Measurements from ENCODE around the gene LRCH1.

Gene LRCH1

GRCh38 chr13:46595136-46595884, 42.3 kb downstream of the LRCH1 start:
- FAIRE-seq, result no peak

- no peak for FAIRE-seq
These were observed 42.9 kb downstream of the LRCH1 start for GRCh38 chr13:46595885-46596275.

DNA sequence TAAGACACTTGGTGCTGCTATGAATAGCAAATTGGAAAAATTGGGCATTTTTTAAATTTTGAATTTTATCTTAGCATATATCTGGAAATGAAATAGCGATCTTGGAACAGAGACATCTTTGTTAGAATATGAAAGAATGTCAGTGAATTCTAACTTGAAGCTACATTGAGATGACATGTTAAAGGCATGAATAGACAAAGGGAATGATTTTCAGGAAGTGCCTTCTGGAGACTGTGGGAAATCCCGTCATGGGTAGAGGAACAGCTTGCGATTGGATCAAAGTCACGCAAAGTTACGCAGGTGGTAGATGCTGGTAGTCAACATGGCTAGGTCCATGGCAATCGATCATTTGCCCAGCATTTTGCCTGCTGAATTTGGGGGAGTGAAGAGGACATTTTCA, 43.5 kb downstream of the LRCH1 start:
- no peak for FAIRE-seq

DNA sequence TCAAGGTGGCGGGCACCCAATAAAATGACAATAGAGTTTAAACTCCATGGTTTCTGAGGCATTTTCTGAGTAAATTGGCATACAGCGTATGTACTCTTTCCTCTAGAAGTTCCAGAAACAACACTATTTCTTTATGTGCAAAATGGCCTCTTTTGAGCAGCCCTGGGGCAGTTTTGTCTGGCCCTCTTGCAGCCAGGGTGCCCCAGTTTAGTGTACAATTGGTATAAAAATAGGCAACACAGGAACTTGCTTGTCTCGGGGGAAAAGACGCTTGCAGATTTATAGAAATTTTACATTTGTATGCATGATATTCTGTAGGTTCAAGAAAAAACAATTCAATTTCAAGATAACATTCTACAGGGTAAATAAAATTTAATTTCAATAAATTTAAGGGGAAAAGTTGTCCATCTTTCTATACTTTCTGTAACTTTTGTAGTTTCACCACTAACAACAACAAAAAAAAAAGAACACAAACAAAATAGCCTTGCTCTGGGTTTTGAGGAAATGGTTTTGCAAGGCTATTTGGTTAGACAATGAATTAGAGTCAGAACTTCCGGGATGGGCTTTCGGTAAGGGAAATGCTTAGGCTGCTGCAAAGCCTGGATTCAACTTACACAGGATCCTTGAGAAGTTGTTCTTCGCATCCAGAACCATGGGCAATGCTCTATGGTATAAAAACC, 45.3 kb downstream of the LRCH1 start:
- FAIRE-seq, result no peak

- no peak for FAIRE-seq
These were observed 45.8 kb downstream of the LRCH1 start for GRCh38 chr13:46598820-46599180.

DNA sequence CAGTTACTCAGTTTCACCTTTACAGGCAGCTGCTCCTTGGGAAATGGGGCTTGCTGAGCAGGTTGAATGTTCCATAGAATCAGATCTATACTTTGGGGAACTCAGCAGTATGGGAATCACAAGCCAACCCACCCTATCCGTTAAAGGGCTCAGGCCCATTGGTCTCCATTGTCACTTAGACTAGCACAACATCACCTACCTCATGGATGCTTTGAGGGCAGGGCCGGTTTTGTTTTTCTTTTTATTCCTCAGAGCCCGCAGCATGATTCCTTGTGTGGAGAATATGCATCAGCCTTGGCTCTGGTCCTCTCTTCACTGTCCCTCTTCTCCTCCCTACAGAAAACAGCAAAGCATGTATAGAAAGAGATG, 48.0 kb downstream of the LRCH1 start:
- FAIRE-seq, result no peak

GRCh38 chr13:46602531-46602930, 49.6 kb downstream of the LRCH1 start:
- no peak for FAIRE-seq

GRCh38 chr13:46603165-46603603, 50.2 kb downstream of the LRCH1 start:
- no peak for FAIRE-seq

DNA sequence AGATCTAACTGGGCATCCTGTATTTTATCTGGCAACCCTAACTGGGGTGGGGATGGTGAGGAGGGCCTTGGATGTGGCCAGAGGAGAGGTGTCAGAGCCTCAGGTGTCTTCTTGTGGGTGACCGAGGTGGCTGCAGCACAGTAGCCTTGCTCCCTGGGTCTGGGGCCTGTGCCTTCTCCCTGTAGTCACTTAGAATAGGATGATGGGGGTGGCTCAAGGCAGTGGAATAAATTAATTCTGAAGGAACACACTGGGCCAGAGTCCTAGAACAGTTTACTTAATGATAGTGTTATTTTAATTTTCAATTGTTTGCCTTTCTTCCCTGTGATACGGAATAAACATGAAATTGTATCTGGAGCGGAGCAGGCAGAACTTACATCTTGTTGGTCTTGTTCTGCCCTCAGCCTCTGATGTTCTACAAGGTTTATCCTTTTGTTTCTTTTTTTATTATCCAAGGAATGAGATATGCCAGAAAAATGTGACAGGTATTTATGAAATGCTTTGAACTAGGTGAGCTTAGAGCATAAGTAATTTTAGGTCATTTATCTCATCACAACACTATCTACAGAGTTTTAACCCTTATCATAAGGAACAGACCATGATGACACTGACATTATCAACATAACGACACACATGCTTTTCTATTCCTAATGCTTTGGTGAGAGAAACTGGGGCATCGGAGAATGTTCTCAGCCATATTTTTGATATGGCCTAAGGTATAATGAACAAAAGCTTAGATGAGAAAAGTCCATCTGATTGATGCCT, 51.4 kb downstream of the LRCH1 start:
- no peak for FAIRE-seq

GRCh38 chr13:46605076-46605824, 52.3 kb downstream of the LRCH1 start:
- no peak for FAIRE-seq

DNA sequence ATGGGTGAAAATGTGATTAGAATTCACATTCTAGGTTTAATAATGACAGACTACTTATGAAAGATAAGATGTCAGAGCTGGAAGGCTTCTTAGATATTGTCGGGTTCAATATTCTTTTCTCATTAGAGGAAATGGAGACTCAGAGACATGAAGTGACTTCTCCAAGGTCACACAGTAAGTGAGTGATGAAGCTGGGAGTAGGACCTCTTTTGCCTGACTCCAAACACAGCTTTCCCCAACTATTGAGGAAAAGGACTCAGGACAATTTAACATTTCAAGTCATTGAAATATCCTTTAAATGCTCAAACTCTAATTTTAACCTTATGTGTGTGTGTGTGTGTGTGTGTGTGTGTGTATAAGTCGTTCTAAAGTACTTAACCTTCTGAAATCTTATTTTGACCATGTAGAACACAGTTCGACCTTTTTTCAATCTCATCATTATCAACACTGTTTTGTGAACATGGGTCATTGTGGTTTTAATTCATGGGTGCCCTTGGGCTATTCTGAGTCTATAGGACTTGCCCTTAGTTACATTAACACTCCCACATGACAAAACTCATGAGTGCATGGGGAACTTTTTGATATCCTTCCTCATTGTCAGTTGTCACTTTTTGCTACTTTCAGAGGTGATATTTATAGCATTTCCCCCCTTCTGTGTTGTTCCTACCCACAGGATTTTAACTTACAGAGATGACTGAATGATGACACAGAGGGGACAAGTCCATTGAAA, 53.0 kb downstream of the LRCH1 start:
- FAIRE-seq, result no peak

- no peak for FAIRE-seq
These were observed 54.0 kb downstream of the LRCH1 start for GRCh38 chr13:46606970-46607369.

DNA sequence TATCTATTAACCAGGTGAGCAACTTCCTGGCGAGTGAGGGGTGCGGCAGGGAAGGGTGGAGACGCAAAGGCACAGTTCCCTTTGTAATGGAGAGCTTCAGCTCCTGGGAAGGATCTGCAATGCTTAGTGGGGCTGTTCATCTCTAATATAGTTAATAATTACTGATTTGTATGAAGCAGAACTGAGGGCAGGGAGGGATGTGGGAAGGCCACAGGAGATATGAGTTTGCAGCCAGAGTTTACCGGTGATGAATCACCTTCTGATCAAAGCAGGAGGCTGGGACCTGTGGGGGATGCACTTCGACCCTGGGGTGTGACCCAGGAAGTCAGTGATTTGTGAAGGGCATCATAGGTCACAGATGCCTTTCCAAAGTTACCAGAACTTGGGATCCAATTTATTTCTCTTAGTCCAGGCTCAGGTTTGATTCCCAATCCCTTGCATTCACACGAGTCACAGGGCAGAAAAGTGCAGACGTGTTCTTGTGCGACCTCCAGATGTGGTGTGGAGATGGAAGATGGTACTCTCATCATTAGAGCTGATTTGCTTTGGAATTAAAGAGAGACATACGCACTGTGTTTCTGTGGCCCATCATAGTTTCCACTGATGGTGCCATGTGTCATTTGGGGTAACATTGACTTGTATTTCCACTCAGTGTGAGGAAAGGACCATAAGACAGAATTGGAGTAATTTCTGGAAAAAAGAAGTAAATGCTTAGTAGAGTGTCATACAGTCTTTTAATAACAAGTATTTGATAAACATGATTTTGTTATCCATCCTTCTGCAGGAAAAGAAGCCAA, 55.0 kb downstream of the LRCH1 start:
- no peak for FAIRE-seq

DNA sequence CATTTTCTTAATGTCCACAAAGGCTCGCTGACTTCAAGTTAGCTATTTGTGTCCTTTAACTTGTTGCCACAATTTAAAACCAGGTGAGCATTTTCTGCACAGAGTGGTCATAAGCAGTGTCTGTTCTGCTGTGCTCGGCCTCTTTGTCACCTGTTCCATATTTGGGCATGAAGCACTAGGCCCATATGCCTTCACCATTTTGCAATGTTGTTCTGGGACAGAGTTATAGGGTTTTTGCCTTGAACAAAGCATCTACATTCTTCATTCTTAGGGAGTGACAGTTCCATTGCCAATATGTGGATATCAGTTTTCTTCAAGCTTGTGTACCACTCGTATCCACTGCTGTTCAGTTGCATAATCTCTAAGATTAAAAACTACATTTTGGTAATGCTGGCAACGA, 56.1 kb downstream of the LRCH1 start:
- FAIRE-seq, result no peak

DNA sequence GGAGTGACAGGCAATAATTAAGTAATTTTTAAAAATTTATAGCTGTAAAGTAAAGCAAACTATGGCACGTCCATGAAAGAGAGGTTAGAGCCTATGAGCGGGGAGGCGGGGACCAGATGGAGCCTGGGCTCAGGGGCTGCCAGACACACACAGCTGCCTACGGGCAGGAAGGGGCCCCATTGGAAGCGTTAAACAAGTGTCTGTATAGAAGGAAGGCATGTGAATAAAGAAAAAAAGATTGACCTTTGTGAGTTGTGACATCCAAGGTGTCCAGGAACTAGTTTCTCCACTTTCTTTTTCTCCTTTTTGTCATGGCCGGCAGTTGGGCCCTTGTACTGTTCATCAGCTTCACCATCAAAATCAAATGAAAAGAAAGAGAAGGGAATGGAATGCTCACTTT, 56.8 kb downstream of the LRCH1 start:
- no peak for FAIRE-seq

GRCh38 chr13:46612267-46612666, 59.3 kb downstream of the LRCH1 start:
- no peak for FAIRE-seq

GRCh38 chr13:46613409-46614049, 60.6 kb downstream of the LRCH1 start:
- no peak for FAIRE-seq

DNA sequence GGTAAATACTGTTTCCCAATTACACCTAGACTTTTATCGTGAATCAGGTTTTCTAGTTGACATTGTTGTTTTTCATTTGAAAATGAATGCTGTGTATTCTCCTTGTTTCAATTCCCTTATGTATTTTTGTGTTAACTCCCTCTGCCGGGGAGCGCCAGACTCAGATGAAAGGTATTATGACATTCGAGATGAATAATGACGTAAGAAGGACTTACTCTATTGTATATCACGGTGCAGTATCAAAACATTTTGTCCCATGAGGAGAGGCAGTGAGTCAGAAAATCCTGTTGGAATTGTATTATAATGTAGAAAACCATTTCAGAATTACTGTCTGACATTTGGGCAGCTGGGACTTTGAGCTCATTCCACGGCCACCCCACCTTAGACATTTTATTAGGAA, 61.6 kb downstream of the LRCH1 start:
- FAIRE-seq, result no peak

- FAIRE-seq, result no peak
These were observed 63.0 kb downstream of the LRCH1 start for GRCh38 chr13:46615888-46616531.

DNA sequence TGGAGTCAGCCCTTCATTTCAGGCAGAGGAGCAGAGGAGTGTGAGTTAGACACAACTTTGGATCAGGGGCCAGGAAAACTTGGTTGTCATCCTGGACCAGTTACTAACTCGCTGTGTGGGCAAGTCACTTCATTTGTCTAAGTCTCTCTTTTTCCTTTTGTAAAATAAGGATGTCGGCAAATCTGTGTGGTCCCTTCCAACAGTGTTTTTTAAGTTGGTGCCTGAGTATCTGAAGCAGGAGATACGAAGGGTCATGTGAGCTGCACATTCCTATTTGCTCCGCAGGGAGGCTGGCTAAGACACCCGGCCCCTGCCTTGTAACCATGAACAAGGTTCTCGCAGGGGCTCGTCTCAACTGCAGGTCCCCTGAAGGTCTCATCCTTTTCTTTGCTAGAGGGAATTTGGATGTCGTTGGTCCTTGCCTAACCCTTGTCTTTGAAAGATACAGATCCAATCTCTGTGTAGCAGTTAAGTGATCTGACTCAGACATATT, 64.3 kb downstream of the LRCH1 start:
- no peak for FAIRE-seq

All from A204.1 (cell line).